GM23338 (cell line): ENCODE data around the gene GIMAP2. TPM values are rescaled to one million over a fixed set of nuclear protein-coding genes. Genes with fewer than 3 reads are reported as not detected.
A peak's percentile ranks its signal among the peaks of the same experiment; 100 is the strongest.

Source experiments
- ATAC-seq: fragments of 200-7000 bp; cut with Tn5 transposase; 3 replicates; pipeline ENCODE4 v1.9.1; 2020
- DNase-seq: peaks from one replicate; pipeline ENCODE4 v3.0.0-alpha.2; 2015; ENCODE audit warnings: low spot score
- H2AFZ ChIP-seq: fragments of 200-600 bp; sonication (generic); 2 replicates; pipeline ENCODE4 v1.8.0; 2016; ENCODE audit warnings: antibody characterized with exemption, mild to moderate bottlenecking, moderate library complexity
- H3F3A ChIP-seq: fragments of 200-600 bp; sonication (generic); replicated peaks from 2 replicates; pipeline ENCODE4 v1.8.0; 2017; ENCODE audit warnings: antibody characterized with exemption, mixed run types, low read depth
- H3K27ac ChIP-seq: fragments of 200-600 bp; sonication (generic); 2 replicates; pipeline ENCODE4 v1.6.1; 2016; ENCODE audit warnings: low read depth
- H3K27me3 ChIP-seq: fragments of 200-600 bp; sonication (generic); 2 replicates; pipeline ENCODE4 v1.8.0; 2016; ENCODE audit warnings: mild to moderate bottlenecking, mixed run types, moderate library complexity; ENCODE audit not compliant: insufficient read depth
- H3K36me3 ChIP-seq: fragments of 200-600 bp; sonication (generic); 2 replicates; pipeline ENCODE4 v1.8.0; 2016; ENCODE audit warnings: mild to moderate bottlenecking; ENCODE audit not compliant: insufficient read depth
- H3K4me1 ChIP-seq: fragments of 200-600 bp; sonication (generic); 2 replicates; pipeline ENCODE4 v1.8.0; 2016; ENCODE audit warnings: mild to moderate bottlenecking, moderate library complexity; ENCODE audit not compliant: insufficient read depth
- H3K4me2 ChIP-seq: fragments of 200-600 bp; sonication (generic); 2 replicates; pipeline ENCODE4 v1.7.1; 2017; ENCODE audit warnings: mixed run types
- H3K4me3 ChIP-seq: fragments of 200-600 bp; sonication (generic); 2 replicates; pipeline ENCODE4 v1.6.1; 2016; ENCODE audit warnings: mixed run types
- H3K79me2 ChIP-seq: fragments of 200-600 bp; sonication (generic); replicated peaks from 2 replicates; pipeline ENCODE4 v1.8.0; 2017; ENCODE audit warnings: mild to moderate bottlenecking; ENCODE audit not compliant: insufficient read depth
- H3K9me2 ChIP-seq: fragments of 200-600 bp; sonication (generic); 2 replicates; pipeline ENCODE4 v1.8.0; 2017; ENCODE audit not compliant: insufficient read depth
- H4K20me1 ChIP-seq: fragments of 200-600 bp; sonication (generic); replicated peaks from 2 replicates; pipeline ENCODE4 v1.8.0; 2017; ENCODE audit warnings: mild to moderate bottlenecking; ENCODE audit not compliant: insufficient read depth
- H3K27ac Mint-ChIP-seq: 2 replicates; pipeline ENCODE4 v1.8.0; 2020; ENCODE audit warnings: inconsistent platforms, mild to moderate bottlenecking, moderate library complexity, mixed read lengths
- H3K27me3 Mint-ChIP-seq: 3 replicates; pipeline ENCODE4 v1.8.0; 2022; ENCODE audit warnings: low read depth, mild to moderate bottlenecking, moderate library complexity, mixed read lengths, inconsistent platforms; ENCODE audit not compliant: insufficient read depth, poor library complexity
- H3K36me3 Mint-ChIP-seq: 3 replicates; pipeline ENCODE4 v1.8.0; 2021; ENCODE audit warnings: low read depth, mild to moderate bottlenecking, inconsistent platforms, moderate library complexity, mixed read lengths
- H3K4me1 Mint-ChIP-seq: 3 replicates; pipeline ENCODE4 v1.8.0; 2020; ENCODE audit warnings: mild to moderate bottlenecking, inconsistent platforms, mixed read lengths
- H3K4me3 Mint-ChIP-seq: 3 replicates; pipeline ENCODE4 v1.8.0; 2021; ENCODE audit warnings: moderate library complexity, mild to moderate bottlenecking, inconsistent platforms, mixed read lengths
- H3K9me3 Mint-ChIP-seq: 3 replicates; pipeline ENCODE4 v1.8.0; 2020; ENCODE audit warnings: moderate library complexity, mild to moderate bottlenecking, inconsistent platforms, mixed read lengths
- CREB1 ChIP-seq: fragments of 250-450 bp; sonication (Bioruptor Pico); IDR thresholded peaks from 2 replicates; pipeline ENCODE4 v1.5.0; 2020; ENCODE audit warnings: low read depth, mild to moderate bottlenecking, moderate library complexity
- EZH2phosphoT487 ChIP-seq: fragments of 200-600 bp; sonication (generic); IDR thresholded peaks from one replicate; pipeline ENCODE4 v1.8.1; 2018; ENCODE audit warnings: antibody characterized with exemption; ENCODE audit not compliant: unreplicated experiment
- JUNB ChIP-seq: IDR thresholded peaks from one replicate; pipeline ENCODE4 v1.6.1; 2016; ENCODE audit warnings: antibody characterized with exemption; ENCODE audit not compliant: unreplicated experiment
- NANOG ChIP-seq: IDR thresholded peaks from 2 replicates; pipeline ENCODE4 v1.6.1; 2016; ENCODE audit warnings: antibody characterized with exemption, borderline replicate concordance
- REST ChIP-seq: IDR thresholded peaks from one replicate; pipeline ENCODE4 v1.6.1; 2018; ENCODE audit warnings: antibody characterized with exemption; ENCODE audit not compliant: unreplicated experiment
- STAT1 ChIP-seq: IDR thresholded peaks from one replicate; pipeline ENCODE4 v1.6.1; 2016; ENCODE audit warnings: antibody characterized with exemption; ENCODE audit not compliant: unreplicated experiment
- ZNF462 ChIP-seq: fragments of 250-450 bp; sonication (Bioruptor Pico); IDR thresholded peaks from 2 replicates; pipeline ENCODE4 v1.5.0; 2020; ENCODE audit warnings: mild to moderate bottlenecking, moderate library complexity
- polyA plus RNA-seq: library from polyadenylated mRNA; unstranded; fragments of >200 nt; fragmentation: Nextera tagmentation; extraction: Ambion mirVana; gene quantifications from 2 replicates; pipeline ENCODE4 v1.2.1, GENCODE V29; 2016
- total RNA-seq: library from RNA; depleted of rRNA; stranded (reverse); fragments of >200 nt; shearing (Covaris generic); gene quantifications from 2 replicates; pipeline ENCODE4 v1.2.3, GENCODE V29; 2014

Gene GIMAP2
- total and polyA plus RNA-seq, 2 experiments from 2014 or later = not detected

DNA sequence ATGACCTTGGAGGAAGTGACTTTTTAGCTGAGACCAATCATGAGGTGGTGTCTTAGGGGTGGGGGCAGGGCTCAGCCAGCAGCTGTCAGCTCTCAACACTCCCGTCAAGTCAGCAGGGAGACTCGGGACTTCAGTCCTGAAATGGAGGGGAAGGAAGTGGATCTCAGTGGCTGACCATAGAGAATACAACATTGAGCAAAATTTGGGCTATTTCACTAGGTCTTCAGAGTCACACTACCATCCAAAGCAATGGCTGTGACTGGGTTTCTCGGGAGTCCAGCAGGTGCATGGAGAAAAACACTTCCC is 36.5 kb upstream of the GIMAP2 start (continued):
- no peak for TF ChIP-seq ZNF462 (CRISPR knock-in tag)

GRCh38 chr7:150654692-150655091 is 30.8 kb upstream of the GIMAP2 start:
- Mint-ChIP-seq H3K4me1 (peaks cover 7% of the 10 kb centered on the region), H3K4me3 (no peak overlapping the region), H3K27ac (no peak overlapping the region), H3K27me3 (peaks cover 6% of the 10 kb centered on the region), H3K9me3 (peaks cover 29% of the 10 kb centered on the region), H3K36me3 (peaks cover 7% of the 10 kb centered on the region; the same call in 2 of the 3 replicates)
- H3K4me3 ChIP-seq = no peak overlapping the region
- TF ChIP-seq CREB1 = no peak
- no peak for TF ChIP-seq REST
- TF ChIP-seq JUNB = no peak
- no peak for TF ChIP-seq EZH2phosphoT487
- TF ChIP-seq ZNF462 (CRISPR knock-in tag) = no peak
- no peak for TF ChIP-seq NANOG
- TF ChIP-seq STAT1 = no peak
- H2AFZ ChIP-seq = no peak overlapping the region
- no peaks in the 10 kb centered on the region for H3K36me3 ChIP-seq
- H3F3A ChIP-seq = no peaks in the 10 kb centered on the region
- no peaks in the 10 kb centered on the region for H3K27me3 ChIP-seq
- no peaks in the 10 kb centered on the region for H3K4me1 ChIP-seq
- DNase-seq (peak; percentile 15), ATAC-seq (peak; percentile 26; the same call in 1 of the 3 replicates)
- H3K79me2 ChIP-seq = no peaks in the 10 kb centered on the region
- no peak overlapping the region for H3K27ac ChIP-seq
- no peaks in the 10 kb centered on the region for H4K20me1 ChIP-seq
- peaks cover 8% of the 10 kb centered on the region; the same call in 1 of the 2 replicates for H3K9me2 ChIP-seq
- no peak overlapping the region for H3K4me2 ChIP-seq
